IPS-18a (cell line): ENCODE data around the gene MMP27.

ENCODE experiments used
- H3K27ac ChIP-seq: one replicate; pipeline ENCODE4 v1.5.1; 2013; ENCODE audit warnings: low read length
- H3K27me3 ChIP-seq: one replicate; pipeline ENCODE4 v1.6.1; 2013; ENCODE audit warnings: mild to moderate bottlenecking, low read length; ENCODE audit not compliant: control insufficient read depth, insufficient read depth
- H3K36me3 ChIP-seq: one replicate; pipeline ENCODE4 v1.6.1; 2013; ENCODE audit warnings: low read depth, low read length; ENCODE audit not compliant: control insufficient read depth
- H3K4me1 ChIP-seq: one replicate; pipeline ENCODE4 v1.6.1; 2013; ENCODE audit warnings: low read depth, low read length; ENCODE audit not compliant: control insufficient read depth
- H3K4me3 ChIP-seq: one replicate; pipeline ENCODE4 v1.5.1; 2013; ENCODE audit warnings: low read length
- H3K9ac ChIP-seq: one replicate; pipeline ENCODE4 v1.6.1; 2013; ENCODE audit warnings: mild to moderate bottlenecking, low read length, moderate library complexity
- H3K9me3 ChIP-seq: one replicate; pipeline ENCODE4 v1.6.1; 2013; ENCODE audit warnings: low read depth, low read length; ENCODE audit not compliant: control insufficient read depth

Gene MMP27

DNA sequence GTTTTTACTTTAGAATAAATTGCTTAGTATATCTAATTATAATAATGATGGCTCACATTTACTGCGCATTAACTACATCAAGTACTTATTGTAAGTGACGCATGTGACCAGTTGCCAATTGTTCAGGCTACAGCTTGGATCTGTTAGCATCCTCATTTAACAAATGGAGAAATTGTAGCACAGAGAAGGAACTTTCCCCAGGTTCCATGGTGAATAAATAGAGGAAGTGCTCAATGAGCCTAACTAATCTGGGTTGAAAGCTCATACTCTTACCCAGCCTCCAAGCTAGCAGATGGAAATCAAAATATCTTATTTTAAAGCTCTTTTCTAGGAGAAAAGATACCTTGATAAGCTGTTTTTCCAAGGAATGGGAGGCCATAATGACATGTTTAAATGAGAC, 19.8 kb downstream of the MMP27 start:
- H3K27me3 ChIP-seq: no peaks in the 10 kb centered on the region
- no peaks in the 10 kb centered on the region for H3K9me3 ChIP-seq
- H3K27ac ChIP-seq: no peak overlapping the region
- H3K4me3 ChIP-seq: no peak overlapping the region
- no peaks in the 10 kb centered on the region for H3K36me3 ChIP-seq
- peaks cover 9% of the 10 kb centered on the region for H3K4me1 ChIP-seq
- H3K9ac ChIP-seq: no peak overlapping the region

GRCh38 chr11:102685338-102685737, 20.2 kb downstream of the MMP27 start:
- peaks cover 9% of the 10 kb centered on the region for H3K4me1 ChIP-seq
- H3K9ac ChIP-seq: no peak overlapping the region
- no peaks in the 10 kb centered on the region for H3K9me3 ChIP-seq
- no peak overlapping the region for H3K27ac ChIP-seq
- no peaks in the 10 kb centered on the region for H3K36me3 ChIP-seq
- H3K27me3 ChIP-seq: no peaks in the 10 kb centered on the region
- no peak overlapping the region for H3K4me3 ChIP-seq

GRCh38 chr11:102683277-102683676, 22.3 kb downstream of the MMP27 start:
- Histone ChIP-seq H3K4me1 (peaks cover 9% of the 10 kb centered on the region), H3K4me3 (no peak overlapping the region), H3K9me3 (no peaks in the 10 kb centered on the region), H3K9ac (no peak overlapping the region), H3K27ac (no peak overlapping the region), H3K27me3 (no peaks in the 10 kb centered on the region), H3K36me3 (no peaks in the 10 kb centered on the region)

DNA sequence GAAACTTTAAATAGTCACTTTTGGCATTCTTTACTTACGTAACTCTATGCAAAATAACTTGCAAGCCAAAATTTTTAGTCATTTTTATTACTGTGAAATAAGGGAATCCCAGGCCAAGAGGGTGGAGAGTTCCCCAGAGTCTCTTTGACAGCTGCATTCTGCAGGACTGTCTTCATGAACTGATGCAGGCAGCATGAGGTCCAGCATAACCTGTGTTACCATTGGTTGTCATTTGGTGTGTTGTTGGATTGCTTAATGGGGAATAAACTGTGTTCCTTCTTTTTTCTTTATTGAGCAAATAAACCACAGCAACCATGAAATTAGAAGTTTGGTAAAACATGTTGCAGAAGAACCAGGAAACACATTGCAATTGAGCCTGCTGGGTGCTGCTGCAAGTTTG, 24.6 kb downstream of the MMP27 start:
- H3K36me3 ChIP-seq: no peaks in the 10 kb centered on the region
- H3K4me1 ChIP-seq: peaks cover 18% of the 10 kb centered on the region
- no peak overlapping the region for H3K4me3 ChIP-seq
- H3K9ac ChIP-seq: no peak overlapping the region
- no peaks in the 10 kb centered on the region for H3K27me3 ChIP-seq
- H3K27ac ChIP-seq: no peak overlapping the region
- no peaks in the 10 kb centered on the region for H3K9me3 ChIP-seq

DNA sequence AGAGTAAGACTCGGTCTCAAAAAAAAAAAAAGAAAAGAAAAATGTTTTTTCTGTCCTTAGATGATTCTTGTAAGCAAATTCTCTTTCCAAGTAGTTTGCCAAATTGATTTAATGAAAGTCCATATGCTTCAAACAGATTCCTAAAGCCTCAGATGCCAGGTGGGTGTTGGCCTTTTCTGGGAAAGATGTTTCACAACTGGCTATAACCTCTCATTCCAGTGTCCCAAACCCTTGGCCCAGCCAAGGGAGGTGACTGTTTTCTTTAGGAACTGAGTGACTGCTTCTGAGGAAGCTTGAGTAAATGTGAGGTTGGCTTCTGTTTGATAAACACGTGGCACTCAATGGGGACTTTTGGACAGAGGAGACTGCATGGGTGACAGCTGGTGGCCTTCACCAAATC, 27.5 kb downstream of the MMP27 start:
- H3K4me3 ChIP-seq: no peak overlapping the region
- H3K27ac ChIP-seq: no peak overlapping the region
- peaks cover 15% of the 10 kb centered on the region for H3K4me1 ChIP-seq
- no peak overlapping the region for H3K9ac ChIP-seq
- no peaks in the 10 kb centered on the region for H3K27me3 ChIP-seq
- H3K9me3 ChIP-seq: no peaks in the 10 kb centered on the region
- H3K36me3 ChIP-seq: no peaks in the 10 kb centered on the region

- Histone ChIP-seq H3K27me3 (no peaks in the 10 kb centered on the region), H3K4me1 (peaks cover 15% of the 10 kb centered on the region), H3K36me3 (no peaks in the 10 kb centered on the region), H3K27ac (no peak overlapping the region), H3K9me3 (no peaks in the 10 kb centered on the region), H3K4me3 (no peak overlapping the region), H3K9ac (no peak overlapping the region)
These were observed 29.5 kb downstream of the MMP27 start for GRCh38 chr11:102676084-102676483.

GRCh38 chr11:102669664-102670063, 35.9 kb downstream of the MMP27 start:
- H3K9ac ChIP-seq: no peak overlapping the region
- no peaks in the 10 kb centered on the region for H3K27me3 ChIP-seq
- no peak overlapping the region for H3K27ac ChIP-seq
- no peaks in the 10 kb centered on the region for H3K9me3 ChIP-seq
- no peak overlapping the region for H3K4me3 ChIP-seq
- no peaks in the 10 kb centered on the region for H3K4me1 ChIP-seq
- H3K36me3 ChIP-seq: no peaks in the 10 kb centered on the region

DNA sequence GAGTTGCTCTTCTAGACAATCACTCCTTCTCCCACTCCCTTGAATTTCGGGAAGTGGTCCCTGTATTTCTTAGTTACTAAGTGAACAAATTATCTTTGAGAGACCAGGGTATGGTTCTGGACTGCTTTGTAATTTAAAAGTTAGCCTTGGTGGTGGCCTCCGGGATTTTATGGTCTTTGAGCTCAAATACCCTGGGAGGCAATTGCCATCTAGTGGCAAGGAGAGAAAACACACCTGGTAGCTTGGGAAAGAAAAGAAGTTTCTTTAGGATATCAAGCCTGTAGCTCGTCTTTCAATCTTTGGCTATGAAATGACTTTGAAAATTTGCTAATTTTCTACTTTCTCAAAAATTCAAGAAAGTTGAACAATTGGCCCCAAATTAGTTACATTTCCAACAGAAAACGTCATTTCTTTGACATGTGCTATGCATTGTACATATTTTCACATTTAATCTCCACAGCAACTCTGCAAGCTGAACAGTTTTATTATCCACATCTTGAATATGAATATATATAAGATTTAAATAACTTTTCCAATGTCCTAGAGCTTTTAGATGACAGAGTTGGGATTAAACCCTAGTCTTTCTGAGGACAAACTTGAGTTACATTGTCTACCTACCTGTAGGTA, 39.1 kb downstream of the MMP27 start:
- no peaks in the 10 kb centered on the region for H3K36me3 ChIP-seq
- no peak overlapping the region for H3K9ac ChIP-seq
- no peaks in the 10 kb centered on the region for H3K4me1 ChIP-seq
- no peaks in the 10 kb centered on the region for H3K27me3 ChIP-seq
- no peaks in the 10 kb centered on the region for H3K9me3 ChIP-seq
- no peak overlapping the region for H3K27ac ChIP-seq
- H3K4me3 ChIP-seq: no peak overlapping the region

DNA sequence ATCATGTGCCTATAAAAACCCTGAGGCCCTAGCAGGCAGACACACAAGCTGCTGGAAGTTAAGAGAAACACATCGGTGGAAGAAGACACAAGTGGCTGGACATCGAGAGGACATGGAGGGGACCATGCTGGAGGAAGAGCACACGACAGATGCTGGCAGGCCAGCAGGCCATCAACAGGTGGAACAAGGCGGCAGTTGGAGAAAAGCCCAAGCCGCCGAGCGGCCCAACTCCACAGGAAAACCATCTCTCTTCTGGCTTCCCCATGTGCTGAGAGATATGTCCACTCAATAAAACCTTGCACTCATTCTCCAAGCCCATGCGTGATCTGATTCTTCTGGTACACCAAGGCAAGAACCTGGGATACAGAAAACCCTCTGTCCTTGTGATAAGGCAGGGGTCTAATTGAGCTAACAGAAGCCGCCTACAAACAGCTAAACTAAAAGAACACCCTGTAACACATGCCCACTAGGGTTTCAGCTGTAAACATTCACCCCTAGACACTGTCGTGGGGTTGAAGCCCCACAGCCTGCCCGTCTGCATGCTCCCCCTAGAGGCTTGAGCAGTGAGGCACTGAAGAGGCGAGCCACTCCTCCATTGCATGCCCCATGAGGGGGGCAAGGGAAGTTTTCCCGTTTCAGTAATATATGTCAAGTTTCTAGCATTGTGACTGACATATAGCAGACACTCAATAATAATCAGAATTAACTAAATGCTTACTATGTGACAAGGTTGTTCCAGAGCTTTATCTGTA, 41.4 kb downstream of the MMP27 start:
- no peaks in the 10 kb centered on the region for H3K9me3 ChIP-seq
- no peak overlapping the region for H3K27ac ChIP-seq
- H3K4me3 ChIP-seq: no peak overlapping the region
- H3K27me3 ChIP-seq: no peaks in the 10 kb centered on the region
- H3K4me1 ChIP-seq: no peaks in the 10 kb centered on the region
- no peaks in the 10 kb centered on the region for H3K36me3 ChIP-seq
- no peak overlapping the region for H3K9ac ChIP-seq

DNA sequence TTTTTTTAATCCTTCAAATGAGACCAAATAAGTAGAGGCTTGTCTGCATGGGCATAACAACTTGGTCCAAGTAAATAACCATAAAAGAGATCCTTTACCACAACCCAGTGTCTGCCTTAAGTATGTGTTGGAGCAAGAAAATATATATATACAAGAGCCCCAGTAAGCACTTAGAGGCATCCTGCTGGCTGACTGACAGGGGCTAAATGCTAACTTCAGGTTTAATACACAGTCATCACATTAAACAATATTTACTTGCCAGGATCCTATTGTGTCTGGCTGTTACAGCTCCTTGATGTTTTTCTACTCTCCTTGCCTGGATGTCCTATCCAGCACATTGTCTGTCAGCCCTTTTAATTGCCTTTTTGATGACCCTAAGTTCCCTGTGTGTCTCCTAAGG, 43.0 kb downstream of the MMP27 start:
- H3K27ac ChIP-seq: no peak overlapping the region
- H3K9ac ChIP-seq: no peak overlapping the region
- H3K36me3 ChIP-seq: no peaks in the 10 kb centered on the region
- H3K27me3 ChIP-seq: no peaks in the 10 kb centered on the region
- no peaks in the 10 kb centered on the region for H3K4me1 ChIP-seq
- no peaks in the 10 kb centered on the region for H3K9me3 ChIP-seq
- no peak overlapping the region for H3K4me3 ChIP-seq

- H3K36me3 ChIP-seq: no peaks in the 10 kb centered on the region
- H3K4me3 ChIP-seq: no peak overlapping the region
- no peak overlapping the region for H3K27ac ChIP-seq
- H3K9me3 ChIP-seq: no peaks in the 10 kb centered on the region
- H3K4me1 ChIP-seq: no peaks in the 10 kb centered on the region
- no peaks in the 10 kb centered on the region for H3K27me3 ChIP-seq
- H3K9ac ChIP-seq: no peak overlapping the region
These were observed 44.5 kb downstream of the MMP27 start for GRCh38 chr11:102661040-102661439.

- no peak overlapping the region for H3K27ac ChIP-seq
- H3K9me3 ChIP-seq: no peaks in the 10 kb centered on the region
- H3K4me1 ChIP-seq: no peaks in the 10 kb centered on the region
- H3K27me3 ChIP-seq: no peaks in the 10 kb centered on the region
- H3K36me3 ChIP-seq: no peaks in the 10 kb centered on the region
- H3K9ac ChIP-seq: no peak overlapping the region
- H3K4me3 ChIP-seq: no peak overlapping the region
These were observed 49.0 kb downstream of the MMP27 start for GRCh38 chr11:102656528-102656927.
